IgD-negative memory B cell (primary cell): ENCODE results near the gene TXNDC8. TPM values are rescaled to one million over a fixed set of nuclear protein-coding genes. Genes with fewer than 3 reads are reported as not detected.

Experiments used
- H3K27ac Mint-ChIP-seq, 3 donors: one replicate each; pipeline ENCODE4 v1.8.0; 2020 to 2022; ENCODE audit warnings: mild to moderate bottlenecking in 3 of 3, mixed read lengths in 3 of 3, moderate library complexity in 1 of 3
- H3K27me3 Mint-ChIP-seq: one replicate; pipeline ENCODE4 v1.8.0; 2021; ENCODE audit warnings: mixed read lengths
- H3K36me3 Mint-ChIP-seq: one replicate; pipeline ENCODE4 v1.8.0; 2020; ENCODE audit warnings: mild to moderate bottlenecking, mixed read lengths
- H3K4me1 Mint-ChIP-seq, 3 donors: one replicate each; pipeline ENCODE4 v1.8.0; 2020 to 2022; ENCODE audit warnings: mixed read lengths in 3 of 3, mild to moderate bottlenecking in 1 of 3
- H3K4me3 Mint-ChIP-seq, 4 donors: one replicate each; pipeline ENCODE4 v1.8.0; 2020 to 2022; ENCODE audit warnings: mild to moderate bottlenecking in 4 of 4, mixed read lengths in 4 of 4, moderate library complexity in 3 of 4
- H3K9me3 Mint-ChIP-seq, 3 donors: one replicate each; pipeline ENCODE4 v1.8.0; 2020 to 2021; ENCODE audit warnings: mixed read lengths in 3 of 3, mild to moderate bottlenecking in 1 of 3
- polyA plus RNA-seq: library from polyadenylated mRNA; unstranded; fragments of 300-500 nt; fragmentation: Illumina TruSeq; gene quantifications from one replicate; pipeline ENCODE4 v1.2.3, GENCODE V29; 2021

Gene TXNDC8
- polyA plus RNA-seq, 1 donor from 2014 or later: not detected

DNA sequence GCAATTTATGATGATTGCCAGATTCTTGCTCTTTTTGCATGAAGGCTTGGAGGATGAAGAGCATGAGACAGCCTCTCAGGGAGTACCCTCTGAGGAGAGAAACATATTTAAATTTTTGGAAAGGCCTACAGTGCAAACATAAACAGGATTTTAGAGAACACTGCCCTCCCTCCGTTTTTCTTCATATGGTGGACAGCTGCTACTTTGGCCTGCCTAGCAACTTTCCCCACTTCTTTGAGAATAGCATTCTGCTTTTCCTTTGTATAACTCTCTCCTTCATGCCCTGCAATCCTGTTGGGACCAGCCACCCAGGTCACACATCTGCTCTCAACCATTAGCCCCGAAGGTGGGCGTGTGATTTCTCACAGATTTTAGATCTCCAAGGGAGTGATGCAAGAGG lies 60.9 kb downstream of the TXNDC8 start:
- H3K9me3 Mint-ChIP-seq: no peaks in the 10 kb centered on the region
- no peaks in the 10 kb centered on the region for H3K4me1 Mint-ChIP-seq
- H3K4me3 Mint-ChIP-seq: no peak overlapping the region
- H3K27me3 Mint-ChIP-seq: peaks cover 6% of the 10 kb centered on the region
- no peaks in the 10 kb centered on the region for H3K36me3 Mint-ChIP-seq
- H3K27ac Mint-ChIP-seq: no peak overlapping the region

GRCh38 chr9:110270211-110270995 lies 67.3 kb downstream of the TXNDC8 start:
- no peaks in the 10 kb centered on the region for H3K36me3 Mint-ChIP-seq
- peaks cover 0 to 2% (median 0%) of the 10 kb centered on the region in 3 donors for H3K9me3 Mint-ChIP-seq
- H3K27me3 Mint-ChIP-seq: peaks cover 2% of the 10 kb centered on the region
- H3K4me3 Mint-ChIP-seq: no peak overlapping the region
- H3K27ac Mint-ChIP-seq: no peak overlapping the region
- H3K4me1 Mint-ChIP-seq: no peaks in the 10 kb centered on the region

DNA sequence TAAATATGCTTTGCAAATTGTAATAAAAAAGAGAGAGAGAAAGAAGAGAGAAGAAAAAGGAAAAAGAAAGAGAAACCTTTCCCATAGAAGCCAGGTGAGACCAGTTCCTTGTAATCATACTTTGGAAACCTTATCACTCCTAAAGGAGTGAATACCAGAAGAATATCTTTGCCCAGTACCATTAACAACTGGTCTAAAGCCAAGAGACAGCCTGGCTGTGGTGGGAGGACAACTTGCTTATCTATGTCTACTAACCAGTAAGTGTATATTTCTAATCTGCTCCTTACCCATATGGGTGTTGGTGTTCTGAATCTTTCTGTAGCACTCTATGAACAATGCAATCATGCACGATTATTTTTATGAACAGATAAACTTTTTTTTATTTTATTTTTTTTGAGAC lies 70.9 kb downstream of the TXNDC8 start:
- Mint-ChIP-seq H3K4me3 (no peak overlapping the region), H3K27me3 (no peaks in the 10 kb centered on the region), H3K36me3 (no peaks in the 10 kb centered on the region), H3K4me1 (no peaks in the 10 kb centered on the region), H3K27ac (no peak overlapping the region), H3K9me3 (peaks cover 0 to 2% (median 0%) of the 10 kb centered on the region in 3 donors)

GRCh38 chr9:110261632-110262031 lies 76.0 kb downstream of the TXNDC8 start:
- Mint-ChIP-seq H3K27me3 (no peaks in the 10 kb centered on the region), H3K9me3 (peaks cover 0 to 2% (median 0%) of the 10 kb centered on the region in 3 donors), H3K27ac (no peak overlapping the region), H3K4me1 (peaks cover 4 to 13% (median 8%) of the 10 kb centered on the region in 3 donors), H3K4me3 (no peak overlapping the region), H3K36me3 (no peaks in the 10 kb centered on the region)

- Mint-ChIP-seq H3K27me3 (no peaks in the 10 kb centered on the region), H3K9me3 (peaks cover 0 to 2% (median 0%) of the 10 kb centered on the region in 3 donors), H3K36me3 (no peaks in the 10 kb centered on the region), H3K4me3 (no peak overlapping the region), H3K27ac (no peak overlapping the region), H3K4me1 (peaks cover 4 to 14% (median 8%) of the 10 kb centered on the region in 3 donors)
Measured at GRCh38 chr9:110260911-110261310, 76.8 kb downstream of the TXNDC8 start.

DNA sequence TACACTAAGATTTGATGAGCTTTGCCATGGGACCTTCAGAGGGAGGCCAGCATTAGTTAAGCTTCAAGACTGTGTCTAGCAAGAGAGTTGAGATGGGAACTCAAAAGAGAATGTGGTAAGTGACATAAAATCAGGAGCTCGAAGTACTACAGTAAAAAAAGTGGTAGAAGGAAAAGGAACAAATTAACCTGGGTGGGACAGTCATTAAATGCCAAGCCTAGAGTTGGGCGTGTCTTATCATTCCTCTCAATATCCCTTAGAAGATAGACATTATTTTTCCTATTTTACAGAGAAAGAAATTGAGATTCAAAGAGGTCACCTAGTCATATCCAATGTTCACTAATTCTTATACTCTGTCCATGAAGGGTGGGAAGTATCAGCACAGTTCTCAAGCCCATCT lies 78.1 kb downstream of the TXNDC8 start:
- Mint-ChIP-seq H3K4me1 (peaks cover 4 to 20% (median 16%) of the 10 kb centered on the region in 3 donors), H3K27me3 (no peaks in the 10 kb centered on the region), H3K9me3 (no peaks in the 10 kb centered on the region), H3K27ac (no peak overlapping the region), H3K36me3 (no peaks in the 10 kb centered on the region), H3K4me3 (peak overlapping the region in 1 of 4 donors; percentile 33)

DNA sequence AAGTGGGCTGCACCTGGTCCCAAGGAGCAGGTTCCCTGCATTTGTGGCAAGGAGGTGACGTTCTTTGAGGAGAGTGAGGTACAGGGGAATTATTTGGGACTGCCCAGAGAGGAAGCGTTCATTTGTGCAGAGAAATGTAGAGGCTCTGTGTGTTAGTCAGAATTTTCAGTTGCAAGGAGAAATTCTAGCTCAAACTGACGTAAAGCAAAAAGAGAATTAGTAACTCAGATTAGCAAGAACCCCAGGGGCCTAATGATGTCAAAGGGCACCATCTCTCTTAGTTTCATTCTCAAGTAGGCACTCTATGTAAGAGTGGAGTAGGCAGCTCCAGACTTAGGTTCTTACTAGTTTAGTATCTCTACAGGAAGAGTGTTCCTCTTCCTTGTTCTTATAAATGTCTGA lies 79.0 kb downstream of the TXNDC8 start:
- Mint-ChIP-seq H3K9me3 (no peaks in the 10 kb centered on the region), H3K4me1 (peaks cover 8 to 23% (median 20%) of the 10 kb centered on the region in 3 donors), H3K27me3 (no peaks in the 10 kb centered on the region), H3K27ac (peak overlapping the region in 2 of 3 donors; percentile 62 to 80), H3K36me3 (no peaks in the 10 kb centered on the region), H3K4me3 (peak overlapping the region in 1 of 4 donors; percentile 88)

- Mint-ChIP-seq H3K4me3 (peak overlapping the region in 1 of 4 donors; percentile 88), H3K36me3 (no peaks in the 10 kb centered on the region), H3K4me1 (peaks cover 15 to 27% (median 22%) of the 10 kb centered on the region in 3 donors), H3K27ac (peak overlapping the region in 2 of 3 donors; percentile 80 to 83), H3K27me3 (no peaks in the 10 kb centered on the region), H3K9me3 (no peaks in the 10 kb centered on the region)
Measured at GRCh38 chr9:110257956-110258355, 79.7 kb downstream of the TXNDC8 start.

GRCh38 chr9:110257097-110257841 lies 80.4 kb downstream of the TXNDC8 start:
- H3K27ac Mint-ChIP-seq: peak overlapping the region in 2 of 3 donors; percentile 47 to 83
- H3K9me3 Mint-ChIP-seq: no peaks in the 10 kb centered on the region
- H3K36me3 Mint-ChIP-seq: no peaks in the 10 kb centered on the region
- H3K27me3 Mint-ChIP-seq: no peaks in the 10 kb centered on the region
- peak overlapping the region; percentile 88 to 98 (median 98) for H3K4me3 Mint-ChIP-seq
- peaks cover 16 to 29% (median 22%) of the 10 kb centered on the region in 3 donors for H3K4me1 Mint-ChIP-seq

- Mint-ChIP-seq H3K4me3 (peak within 1 kb of the TSS; percentile 88 to 98 (median 98)), H3K27me3 (no peaks in the 10 kb centered on the region), H3K27ac (peak within 1 kb of the TSS; percentile 83 to 95 (median 93))
Measured at GRCh38 chr9:110256380-110257096, 81.1 kb downstream of the TXNDC8 start, which contains the start of gene TXN. Gene TXN, minus strand, starts transcription at chr9:110256507. Its CDS starts 72 bp downstream, at chr9:110256435.

DNA sequence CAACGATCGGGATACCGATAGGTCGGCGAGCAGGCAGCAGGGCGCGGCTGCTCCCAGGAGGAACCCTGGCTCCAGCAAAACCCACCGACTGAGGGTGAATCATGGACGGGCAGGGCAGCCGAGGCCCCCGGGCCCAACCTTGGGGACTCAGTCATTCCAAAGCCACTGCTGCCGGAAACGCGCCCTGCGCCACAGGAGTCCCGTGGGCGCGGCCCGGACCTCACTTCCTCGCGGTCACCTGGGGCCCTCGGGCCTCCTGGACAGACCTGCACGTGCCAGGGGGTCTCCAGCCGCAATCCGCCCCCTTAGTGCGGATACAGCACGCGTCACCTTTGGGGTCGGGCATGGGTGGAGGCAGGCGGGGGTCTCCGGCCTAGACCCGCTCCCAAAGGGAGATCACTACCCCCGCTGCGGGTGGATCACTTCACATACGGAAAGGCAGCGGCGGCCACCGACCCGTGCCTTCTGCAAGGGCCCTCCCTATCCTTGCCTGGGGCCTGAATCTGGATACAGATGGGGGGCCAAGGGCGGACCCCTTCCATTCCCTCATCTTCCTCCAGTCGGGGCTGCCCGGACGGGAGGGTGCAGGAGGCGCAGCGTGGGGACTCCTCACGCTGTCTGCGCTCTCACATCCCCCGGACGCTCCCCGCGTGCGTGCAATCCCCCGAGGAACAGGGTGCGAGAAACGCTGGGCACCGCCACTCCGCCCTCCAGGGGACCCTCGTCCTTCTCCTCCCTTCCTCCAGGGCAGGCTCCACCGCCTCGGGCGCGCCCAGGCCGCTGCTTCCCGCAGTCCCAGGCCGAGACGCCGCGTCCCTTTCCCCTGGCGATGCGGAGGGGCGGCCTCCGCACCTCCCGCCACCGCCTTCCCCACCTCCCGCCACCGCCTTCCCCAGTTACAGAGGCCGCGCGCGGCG lies 81.9 kb downstream of the TXNDC8 start:
- peaks cover 16 to 29% (median 23%) of the 10 kb centered on the region in 3 donors for H3K4me1 Mint-ChIP-seq
- H3K9me3 Mint-ChIP-seq: no peaks in the 10 kb centered on the region
- peak overlapping the region; percentile 88 to 98 (median 98) for H3K4me3 Mint-ChIP-seq
- no peaks in the 10 kb centered on the region for H3K27me3 Mint-ChIP-seq
- H3K27ac Mint-ChIP-seq: peak overlapping the region; percentile 83 to 95 (median 93)
- no peaks in the 10 kb centered on the region for H3K36me3 Mint-ChIP-seq

More at GRCh38 chr9:110256380-110257096, 81.1 kb downstream of the TXNDC8 start, which contains the start of gene TXN:
- Mint-ChIP-seq H3K36me3 (no peaks in the 10 kb centered on the region), H3K9me3 (no peaks in the 10 kb centered on the region), H3K4me1 (peaks cover 16 to 29% (median 23%) of the 10 kb centered on the region in 3 donors)

DNA sequence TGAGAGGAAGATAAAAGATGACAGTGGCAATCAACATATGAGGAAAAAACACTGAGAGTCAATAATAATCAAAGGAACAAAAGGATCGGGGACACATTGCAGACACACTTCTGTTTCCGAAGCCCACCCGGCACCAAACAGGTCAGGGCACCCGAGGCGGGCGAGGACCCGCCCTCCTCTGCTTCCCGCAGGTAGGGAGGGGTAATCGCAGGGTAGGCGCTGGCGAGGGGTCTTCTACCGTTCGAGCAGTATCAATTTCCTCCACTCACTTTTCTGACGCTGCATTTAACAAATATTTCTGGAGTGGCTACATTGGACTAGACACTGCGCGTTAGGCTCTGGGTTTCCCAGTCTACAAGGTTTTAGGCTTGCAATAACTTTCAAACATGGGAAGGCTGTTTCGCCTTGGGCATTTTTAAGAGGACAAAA lies 82.6 kb downstream of the TXNDC8 start:
- no peaks in the 10 kb centered on the region for H3K9me3 Mint-ChIP-seq
- no peaks in the 10 kb centered on the region for H3K36me3 Mint-ChIP-seq
- peaks cover 16 to 29% (median 23%) of the 10 kb centered on the region in 3 donors for H3K4me1 Mint-ChIP-seq
- peak overlapping the region; percentile 88 to 98 (median 98) for H3K4me3 Mint-ChIP-seq
- H3K27me3 Mint-ChIP-seq: no peaks in the 10 kb centered on the region
- H3K27ac Mint-ChIP-seq: peak overlapping the region; percentile 58 to 93 (median 69)

DNA sequence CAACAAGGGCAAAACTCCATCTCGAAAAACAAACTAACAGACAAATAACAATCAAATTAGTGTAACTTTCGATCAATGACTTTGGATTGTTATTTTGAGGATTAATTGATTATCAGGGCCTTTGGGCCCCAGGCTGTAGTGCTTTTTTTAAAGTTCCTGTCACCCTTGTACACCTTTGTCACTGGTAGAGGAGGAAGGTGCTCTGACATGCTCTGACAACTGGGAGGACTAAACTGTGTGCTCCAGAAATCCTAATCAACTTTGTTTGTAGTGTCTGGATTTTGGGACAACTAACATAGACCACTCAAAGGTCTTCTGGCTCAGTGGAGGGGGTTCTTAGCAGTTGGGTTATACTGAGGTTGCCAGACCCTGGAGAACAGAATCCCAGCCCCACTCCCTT lies 83.2 kb downstream of the TXNDC8 start:
- peak overlapping the region; percentile 88 to 98 (median 98) for H3K4me3 Mint-ChIP-seq
- no peaks in the 10 kb centered on the region for H3K27me3 Mint-ChIP-seq
- peaks cover 16 to 29% (median 23%) of the 10 kb centered on the region in 3 donors for H3K4me1 Mint-ChIP-seq
- peak overlapping the region; percentile 58 to 93 (median 69) for H3K27ac Mint-ChIP-seq
- no peaks in the 10 kb centered on the region for H3K36me3 Mint-ChIP-seq
- H3K9me3 Mint-ChIP-seq: no peaks in the 10 kb centered on the region
